ENCODE measurements around the gene SLC25A43. TPM values are rescaled to one million over a fixed set of nuclear protein-coding genes. Genes with fewer than 3 reads are reported as not detected.

SLC25A43 gene
- total RNA-seq, 2 donors from 2014 or later: 19.1 to 26.8 TPM

DNA sequence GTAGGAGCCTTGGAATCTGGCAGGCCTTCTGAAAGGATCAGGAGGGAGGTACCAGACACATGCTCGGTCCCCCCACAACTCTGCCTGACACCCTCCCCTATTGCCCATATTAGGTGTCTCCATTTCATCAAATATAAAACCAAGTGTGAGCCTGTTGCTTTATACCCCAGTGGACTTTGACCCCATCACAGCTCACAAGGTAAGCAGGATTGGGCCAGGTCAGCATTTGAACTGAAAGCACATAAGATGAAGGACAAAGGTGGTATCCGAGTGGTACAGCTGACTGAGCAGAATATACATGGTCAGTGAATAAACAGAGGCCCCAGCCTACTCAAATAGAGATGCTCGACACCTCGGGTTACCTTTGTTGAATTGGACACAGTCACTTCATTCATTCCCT lies 20.0 kb downstream of the SLC25A43 start:
- Histone ChIP-seq H3K4me3 (no peak overlapping the region), H3K9me3 (no peaks in the 10 kb centered on the region), H3K27ac (no peak overlapping the region), H3K4me1 (no peaks in the 10 kb centered on the region), H3K36me3 (no peaks in the 10 kb centered on the region), H3K27me3 (no peaks in the 10 kb centered on the region), H3K9ac (ENCODE audit: low read depth in 2 of 2, low read length in 2 of 2) (peak overlapping the region in 1 of 2 donors; percentile 16)
- intact Hi-C loops (cut with DNase I): no loop called here
- TF ChIP-seq CTCF (IDR thresholded peaks at IDR 0.05): no peak
- DNase-seq: peak; percentile 43

DNA sequence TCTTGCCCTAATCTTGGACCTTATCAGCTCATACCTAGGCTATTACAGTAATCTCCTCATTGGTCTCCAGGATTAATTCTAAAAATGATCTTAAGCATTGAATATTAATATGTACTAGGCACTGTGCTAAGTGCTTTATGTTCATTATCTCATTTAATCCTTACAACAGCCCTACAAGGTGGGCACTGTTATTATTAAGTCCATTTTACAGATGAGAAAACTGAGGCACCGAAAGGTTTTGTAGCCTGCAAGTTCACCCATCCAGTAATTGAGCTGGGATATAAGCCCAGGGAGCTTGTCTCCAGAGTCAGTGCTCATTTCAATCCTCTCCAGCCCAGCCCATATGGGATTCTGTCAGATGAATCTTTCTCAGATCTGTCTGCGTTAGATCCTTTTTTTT lies 20.8 kb downstream of the SLC25A43 start:
- no peaks in the 10 kb centered on the region for H3K36me3 ChIP-seq
- intact Hi-C loops (cut with DNase I): no loop called here
- H3K27ac ChIP-seq: no peak overlapping the region
- no peaks in the 10 kb centered on the region for H3K27me3 ChIP-seq
- H3K4me1 ChIP-seq: no peaks in the 10 kb centered on the region
- H3K9me3 ChIP-seq: no peaks in the 10 kb centered on the region
- TF ChIP-seq CTCF (IDR thresholded peaks at IDR 0.05): no peak
- H3K4me3 ChIP-seq: no peak overlapping the region
- no peak for DNase-seq
- H3K9ac ChIP-seq (ENCODE audit: low read depth in 2 of 2, low read length in 2 of 2): no peak overlapping the region

DNA sequence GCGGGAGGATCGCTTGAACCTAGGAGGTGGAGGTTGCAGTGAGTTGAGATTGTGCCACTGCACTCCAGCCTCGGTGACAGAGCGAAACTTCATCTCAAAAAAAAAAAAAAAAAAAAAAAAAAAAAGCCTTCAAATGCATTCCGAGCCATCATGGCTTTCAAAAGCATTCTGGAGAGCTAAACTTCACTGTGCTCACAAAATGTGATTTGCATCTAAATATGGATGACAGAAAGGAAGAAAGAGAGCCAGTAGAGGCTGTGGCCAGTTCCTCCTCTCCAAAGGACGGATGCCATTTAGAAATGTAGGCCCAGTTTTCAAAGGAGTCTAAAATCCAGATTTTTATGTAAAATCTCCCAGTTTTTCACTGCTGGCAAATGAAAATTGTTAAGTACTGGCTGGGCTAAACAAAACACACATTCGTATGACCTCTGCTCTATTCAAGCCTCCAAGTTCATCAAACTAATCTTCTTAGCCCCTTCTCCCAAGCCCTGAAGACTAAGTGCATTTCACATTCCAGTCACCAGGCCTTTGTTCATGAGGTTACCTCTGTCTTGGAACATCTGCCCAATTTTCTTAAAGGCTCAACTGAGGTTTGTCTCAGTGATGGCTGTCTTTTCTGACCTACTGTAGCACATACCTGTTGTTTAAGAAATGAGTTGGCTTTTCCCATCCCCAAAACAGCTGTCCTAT lies 22.0 kb downstream of the SLC25A43 start:
- H3K9me3 ChIP-seq: no peaks in the 10 kb centered on the region
- intact Hi-C loops (cut with DNase I): no loop called here
- H3K4me1 ChIP-seq: no peaks in the 10 kb centered on the region
- no peaks in the 10 kb centered on the region for H3K27me3 ChIP-seq
- H3K4me3 ChIP-seq: no peak overlapping the region
- no peak overlapping the region for H3K9ac ChIP-seq (ENCODE audit: low read depth in 2 of 2, low read length in 2 of 2)
- no peaks in the 10 kb centered on the region for H3K36me3 ChIP-seq
- no peak for TF ChIP-seq CTCF (IDR thresholded peaks at IDR 0.05)
- DNase-seq: no peak
- no peak overlapping the region for H3K27ac ChIP-seq

GRCh38 chrX:119423631-119424030 lies 24.5 kb downstream of the SLC25A43 start:
- no peak for DNase-seq

DNA sequence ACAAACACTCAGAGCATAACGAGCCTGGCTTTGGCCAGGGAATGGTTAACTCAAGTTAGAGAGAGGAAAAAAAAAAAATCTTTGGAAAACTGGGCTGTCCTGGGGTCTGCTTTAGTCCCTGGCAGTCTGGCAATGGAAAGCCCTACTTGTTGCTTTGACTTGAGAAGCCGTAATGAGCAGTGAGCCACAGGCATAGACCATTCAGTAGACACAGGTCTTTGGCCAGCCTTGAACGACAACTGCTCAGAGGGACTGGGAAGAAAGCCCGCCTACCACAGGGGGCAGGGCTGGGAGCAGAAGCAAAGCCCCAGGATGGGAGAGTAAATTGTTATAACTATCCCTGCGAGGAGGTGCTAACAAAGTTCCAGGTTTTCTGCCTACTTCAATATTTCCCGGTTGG lies 25.9 kb downstream of the SLC25A43 start:
- intact Hi-C loops (cut with DNase I): no loop called here

More at GRCh38 chrX:119423631-119424030, 24.5 kb downstream of the SLC25A43 start:
- no peak for TF ChIP-seq CTCF (IDR thresholded peaks at IDR 0.05)
- Histone ChIP-seq H3K36me3 (no peaks in the 10 kb centered on the region), H3K27ac (no peak overlapping the region), H3K9ac (ENCODE audit: low read depth in 2 of 2, low read length in 2 of 2) (no peak overlapping the region), H3K4me1 (no peaks in the 10 kb centered on the region), H3K9me3 (no peaks in the 10 kb centered on the region), H3K27me3 (no peaks in the 10 kb centered on the region), H3K4me3 (no peak overlapping the region)
- intact Hi-C loops (cut with DNase I): no loop called here

More for the DNA sequence above, 25.9 kb downstream of the SLC25A43 start:
- Histone ChIP-seq H3K9me3 (no peaks in the 10 kb centered on the region), H3K4me1 (no peaks in the 10 kb centered on the region), H3K9ac (ENCODE audit: low read depth in 2 of 2, low read length in 2 of 2) (no peak overlapping the region), H3K27me3 (no peaks in the 10 kb centered on the region), H3K36me3 (no peaks in the 10 kb centered on the region), H3K27ac (no peak overlapping the region), H3K4me3 (no peak overlapping the region)
- no peak for DNase-seq
- TF ChIP-seq CTCF (IDR thresholded peaks at IDR 0.05): no peak
